Activated T-cell treated with anti-CD3 and anti-CD28 coated beads, Interleukin-2, amount 50 U/mL, for 4 hours (primary cell): Measurements from ENCODE around the gene EPHA7. TPM values are rescaled to one million over a fixed set of nuclear protein-coding genes. Genes with fewer than 3 reads are reported as not detected.

ENCODE experiments used
- ATAC-seq, 2 donors: fragments of 200-7000 bp; cut with Tn5 transposase; one replicate each; pipeline ENCODE4 v1.10.0; 2021
- DNase-seq: peaks from one replicate; pipeline ENCODE4 v3.0.0-alpha.2; 2020
- H3K27me3 Mint-ChIP-seq: one replicate; pipeline ENCODE4 v1.8.0; 2021; ENCODE audit warnings: low read depth, mixed read lengths
- H3K36me3 Mint-ChIP-seq: one replicate; pipeline ENCODE4 v1.8.0; 2022; ENCODE audit warnings: mixed read lengths; ENCODE audit not compliant: insufficient read depth
- H3K4me1 Mint-ChIP-seq: one replicate; pipeline ENCODE4 v1.8.0; 2021; ENCODE audit warnings: low read depth, mixed read lengths
- H3K4me3 Mint-ChIP-seq: one replicate; pipeline ENCODE4 v1.8.0; 2021; ENCODE audit warnings: mild to moderate bottlenecking, moderate library complexity, mixed read lengths
- H3K9me3 Mint-ChIP-seq: one replicate; pipeline ENCODE4 v1.8.0; 2021; ENCODE audit warnings: mixed read lengths
- total RNA-seq, 3 donors: library from RNA; stranded (reverse); gene quantifications; one replicate each; pipeline ENCODE4 v1.2.1, GENCODE V29; 2021

Gene EPHA7
- total RNA-seq, 3 donors from 2014 or later: not detected

- Mint-ChIP-seq H3K4me1 (no peaks in the 10 kb centered on the region), H3K9me3 (no peaks in the 10 kb centered on the region), H3K27me3 (no peaks in the 10 kb centered on the region), H3K36me3 (no peaks in the 10 kb centered on the region), H3K4me3 (no peak overlapping the region)
- ATAC-seq (no peak), DNase-seq (no peak)
These were observed 93.6 kb downstream of the EPHA7 start for GRCh38 chr6:93325761-93326160.

GRCh38 chr6:93323630-93324029 is 95.7 kb downstream of the EPHA7 start:
- Mint-ChIP-seq H3K4me1 (no peaks in the 10 kb centered on the region), H3K36me3 (no peaks in the 10 kb centered on the region), H3K4me3 (no peak overlapping the region), H3K9me3 (no peaks in the 10 kb centered on the region), H3K27me3 (no peaks in the 10 kb centered on the region)
- ATAC-seq (no peak), DNase-seq (no peak)

GRCh38 chr6:93322651-93323050 is 96.7 kb downstream of the EPHA7 start:
- ATAC-seq: no peak
- H3K36me3 Mint-ChIP-seq: no peaks in the 10 kb centered on the region
- H3K4me3 Mint-ChIP-seq: no peak overlapping the region
- no peaks in the 10 kb centered on the region for H3K4me1 Mint-ChIP-seq
- no peaks in the 10 kb centered on the region for H3K27me3 Mint-ChIP-seq
- no peak for DNase-seq
- H3K9me3 Mint-ChIP-seq: no peaks in the 10 kb centered on the region

GRCh38 chr6:93319304-93319703 is 100.1 kb downstream of the EPHA7 start:
- no peaks in the 10 kb centered on the region for H3K4me1 Mint-ChIP-seq
- DNase-seq (no peak), ATAC-seq (no peak)
- H3K4me3 Mint-ChIP-seq: no peak overlapping the region
- no peaks in the 10 kb centered on the region for H3K27me3 Mint-ChIP-seq
- no peaks in the 10 kb centered on the region for H3K36me3 Mint-ChIP-seq
- no peaks in the 10 kb centered on the region for H3K9me3 Mint-ChIP-seq

- Mint-ChIP-seq H3K36me3 (no peaks in the 10 kb centered on the region), H3K9me3 (no peaks in the 10 kb centered on the region), H3K4me1 (no peaks in the 10 kb centered on the region), H3K27me3 (no peaks in the 10 kb centered on the region), H3K4me3 (no peak overlapping the region)
- DNase-seq (no peak), ATAC-seq (no peak)
These were observed 101.2 kb downstream of the EPHA7 start for GRCh38 chr6:93318121-93318520.

GRCh38 chr6:93317592-93317991 is 101.8 kb downstream of the EPHA7 start:
- H3K4me3 Mint-ChIP-seq: no peak overlapping the region

GRCh38 chr6:93307505-93308409 is 111.6 kb downstream of the EPHA7 start:
- DNase-seq: no peak
- no peaks in the 10 kb centered on the region for H3K36me3 Mint-ChIP-seq
- ATAC-seq: no peak
- peaks cover 5% of the 10 kb centered on the region for H3K9me3 Mint-ChIP-seq
- H3K4me3 Mint-ChIP-seq: no peak overlapping the region
- no peaks in the 10 kb centered on the region for H3K27me3 Mint-ChIP-seq
- H3K4me1 Mint-ChIP-seq: no peaks in the 10 kb centered on the region

More at GRCh38 chr6:93317592-93317991, 101.8 kb downstream of the EPHA7 start:
- H3K27me3 Mint-ChIP-seq: no peaks in the 10 kb centered on the region
- DNase-seq: no peak
- ATAC-seq: no peak
- no peaks in the 10 kb centered on the region for H3K4me1 Mint-ChIP-seq
- no peaks in the 10 kb centered on the region for H3K9me3 Mint-ChIP-seq
- H3K36me3 Mint-ChIP-seq: no peaks in the 10 kb centered on the region

GRCh38 chr6:93305088-93305487 is 114.3 kb downstream of the EPHA7 start:
- no peak overlapping the region for H3K4me3 Mint-ChIP-seq
- H3K36me3 Mint-ChIP-seq: no peaks in the 10 kb centered on the region
- peaks cover 5% of the 10 kb centered on the region for H3K9me3 Mint-ChIP-seq
- H3K27me3 Mint-ChIP-seq: no peaks in the 10 kb centered on the region
- ATAC-seq: no peak
- no peaks in the 10 kb centered on the region for H3K4me1 Mint-ChIP-seq
- DNase-seq: no peak

GRCh38 chr6:93304505-93304904 is 114.9 kb downstream of the EPHA7 start:
- Mint-ChIP-seq H3K27me3 (no peaks in the 10 kb centered on the region), H3K9me3 (peaks cover 9% of the 10 kb centered on the region), H3K4me1 (no peaks in the 10 kb centered on the region), H3K36me3 (no peaks in the 10 kb centered on the region), H3K4me3 (no peak overlapping the region)
- no peak for DNase-seq
- no peak for ATAC-seq

- Mint-ChIP-seq H3K4me3 (no peak overlapping the region), H3K9me3 (peaks cover 11% of the 10 kb centered on the region), H3K4me1 (no peaks in the 10 kb centered on the region), H3K27me3 (no peaks in the 10 kb centered on the region), H3K36me3 (no peaks in the 10 kb centered on the region)
- no peak for ATAC-seq
- DNase-seq: no peak
These were observed 118.7 kb downstream of the EPHA7 start for GRCh38 chr6:93300661-93301060.

- Mint-ChIP-seq H3K9me3 (peaks cover 11% of the 10 kb centered on the region), H3K4me1 (no peaks in the 10 kb centered on the region), H3K27me3 (no peaks in the 10 kb centered on the region), H3K4me3 (no peak overlapping the region), H3K36me3 (no peaks in the 10 kb centered on the region)
- ATAC-seq: no peak
- no peak for DNase-seq
These were observed 119.7 kb downstream of the EPHA7 start for GRCh38 chr6:93299622-93300021.

GRCh38 chr6:93295631-93296030 is 123.7 kb downstream of the EPHA7 start:
- ATAC-seq: no peak
- no peaks in the 10 kb centered on the region for H3K4me1 Mint-ChIP-seq
- H3K4me3 Mint-ChIP-seq: no peak overlapping the region
- no peaks in the 10 kb centered on the region for H3K27me3 Mint-ChIP-seq
- no peaks in the 10 kb centered on the region for H3K36me3 Mint-ChIP-seq
- DNase-seq: no peak
- H3K9me3 Mint-ChIP-seq: peaks cover 7% of the 10 kb centered on the region

GRCh38 chr6:93294879-93295278 is 124.5 kb downstream of the EPHA7 start:
- ATAC-seq: no peak
- no peaks in the 10 kb centered on the region for H3K36me3 Mint-ChIP-seq
- no peaks in the 10 kb centered on the region for H3K27me3 Mint-ChIP-seq
- no peak for DNase-seq
- peaks cover 6% of the 10 kb centered on the region for H3K9me3 Mint-ChIP-seq
- no peak overlapping the region for H3K4me3 Mint-ChIP-seq
- no peaks in the 10 kb centered on the region for H3K4me1 Mint-ChIP-seq

GRCh38 chr6:93293872-93294271 is 125.5 kb downstream of the EPHA7 start:
- Mint-ChIP-seq H3K4me3 (no peak overlapping the region), H3K36me3 (no peaks in the 10 kb centered on the region), H3K27me3 (no peaks in the 10 kb centered on the region), H3K9me3 (peaks cover 3% of the 10 kb centered on the region), H3K4me1 (no peaks in the 10 kb centered on the region)
- no peak for ATAC-seq
- no peak for DNase-seq

- no peaks in the 10 kb centered on the region for H3K36me3 Mint-ChIP-seq
- no peaks in the 10 kb centered on the region for H3K27me3 Mint-ChIP-seq
- H3K4me3 Mint-ChIP-seq: no peak overlapping the region
- H3K4me1 Mint-ChIP-seq: no peaks in the 10 kb centered on the region
- H3K9me3 Mint-ChIP-seq: peaks cover 7% of the 10 kb centered on the region
- DNase-seq (no peak), ATAC-seq (no peak)
These were observed 125.9 kb downstream of the EPHA7 start for GRCh38 chr6:93293460-93293859.
